ENCODE results near the gene CCDC47. TPM values are rescaled to one million over a fixed set of nuclear protein-coding genes. Genes with fewer than 3 reads are reported as not detected.

The CCDC47 gene
- total and polyA plus RNA-seq, 12 donors: 32.0 to 153 (median 88.6) TPM

GRCh38 chr17:63701456-63701820 lies 72.0 kb downstream of the CCDC47 start:
- WGBS, 2 donors: 68 to 70% methylated on average over 10 of the region's 10 CpGs
- DNase-seq: no peak
- TF ChIP-seq CTCF (IDR thresholded peaks at IDR 0.05): no peak
- Histone ChIP-seq H3K27me3 (no peaks in the 10 kb centered on the region), H3K4me3 (peak overlapping the region in 9 of 10 donors; percentile 52 to 77 (median 59)), H3K9me3 (no peaks in the 10 kb centered on the region), H3K4me1 (peaks cover 8 to 66% (median 31%) of the 10 kb centered on the region in 9 donors), H3K36me3 (peaks cover 0 to 61% (median 12%) of the 10 kb centered on the region in 9 donors), H3K27ac (peak overlapping the region; percentile 22 to 95 (median 79))
- ATAC-seq: no peak
- intact Hi-C loops (cut with DNase I): loop anchor here in 2 of 10 donors (2.0 to 5.0 kb wide), 2 partner anchors 37 to 41 kb away; partner anchors contain the start of gene STRADA (in 1 of the 2)

- peak in 4 of 9 donors; percentile 14 to 38 (median 31) for TF ChIP-seq CTCF (IDR thresholded peaks at IDR 0.05)
- ATAC-seq (peak; percentile 42 to 73 (median 59)), DNase-seq (peak; percentile 70 to 75)
- H3K27ac ChIP-seq: peak overlapping the region; percentile 56 to 95 (median 79)
- WGBS, 2 donors: 5% methylated on average over 70 to 88 of the region's 88 CpGs
- peaks cover 8 to 66% (median 31%) of the 10 kb centered on the region in 9 donors for H3K4me1 ChIP-seq
- no peaks in the 10 kb centered on the region for H3K27me3 ChIP-seq
- H3K36me3 ChIP-seq: peaks cover 0 to 61% (median 11%) of the 10 kb centered on the region in 9 donors
- intact Hi-C loops (cut with DNase I): loop anchor here in 2 of 10 donors (2.0 to 5.0 kb wide), 2 partner anchors 36 to 42 kb away; partner anchors contain the start of gene STRADA (in 1 of the 2)
- no peaks in the 10 kb centered on the region for H3K9me3 ChIP-seq
- peak overlapping the region in 9 of 10 donors; percentile 52 to 77 (median 59) for H3K4me3 ChIP-seq
Observed at GRCh38 chr17:63700528-63701455, 72.6 kb downstream of the CCDC47 start.

- intact Hi-C loops (cut with DNase I): loop anchor here in 3 of 10 donors (2.0 to 10.0 kb wide), 5 partner anchors 35 to 275 kb away; partner anchors contain the start of genes MAP3K3 (in 1 of the 3) and STRADA (in 1 of the 3)
- DNase-seq: peak; percentile 53 to 69
- no peak for TF ChIP-seq CTCF (IDR thresholded peaks at IDR 0.05)
- peak in 3 of 8 donors; percentile 11 to 39 (median 15) for ATAC-seq
- peaks cover 0 to 60% (median 8%) of the 10 kb centered on the region in 9 donors for H3K36me3 ChIP-seq
- WGBS, 2 donors: 0 to 1% methylated on average over 62 to 131 of the region's 133 CpGs
- H3K4me3 ChIP-seq: peak within 1 kb of the TSS in 9 of 10 donors; percentile 52 to 77 (median 59)
- peaks cover 8 to 71% (median 31%) of the 10 kb centered on the region in 9 donors for H3K4me1 ChIP-seq
- no peaks in the 10 kb centered on the region for H3K9me3 ChIP-seq
- H3K27me3 ChIP-seq: no peaks in the 10 kb centered on the region
- H3K27ac ChIP-seq: peak within 1 kb of the TSS; percentile 56 to 95 (median 79)
Observed at GRCh38 chr17:63699638-63700527, 73.5 kb downstream of the CCDC47 start, which contains the start of gene LIMD2. Gene LIMD2, minus strand, starts transcription at chr17:63700125. Its CDS starts 827 bp downstream, at chr17:63699298.
